ENCODE results near the gene TAF11L5. TPM values are rescaled to one million over a fixed set of nuclear protein-coding genes. Genes with fewer than 3 reads are reported as not detected.
"Not testable (repeated sequence)": the region's sequence is repeated elsewhere in the genome, so short reads cannot be mapped to it uniquely, and the experiment has no call there.

The TAF11L5 gene
- total and polyA plus RNA-seq, 2 donors from 2014 or later, result not detected

DNA sequence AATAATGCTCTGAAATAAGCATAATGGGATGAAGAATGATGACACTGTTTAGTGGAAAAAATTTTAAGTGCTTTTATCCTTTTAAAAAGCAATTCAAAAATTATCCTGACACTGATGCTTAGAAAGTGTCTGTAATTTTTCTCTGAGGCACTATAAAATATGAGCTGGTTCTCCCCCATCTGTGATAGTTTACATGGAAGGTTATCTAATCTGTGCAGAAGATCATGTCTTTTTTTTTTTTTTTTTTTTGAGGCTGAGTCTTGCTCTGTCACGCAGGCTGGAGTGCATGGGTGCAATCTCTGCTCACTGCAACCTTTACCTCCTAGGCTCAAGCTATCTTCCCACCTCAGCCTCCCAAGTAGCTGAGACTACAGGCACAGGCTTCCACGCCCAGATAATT lies 42.2 kb upstream of the TAF11L5 start:
- no peak overlapping the region for H3K9ac ChIP-seq (ENCODE audit: low read length in 3 of 3)
- TF ChIP-seq, protein P1, sequence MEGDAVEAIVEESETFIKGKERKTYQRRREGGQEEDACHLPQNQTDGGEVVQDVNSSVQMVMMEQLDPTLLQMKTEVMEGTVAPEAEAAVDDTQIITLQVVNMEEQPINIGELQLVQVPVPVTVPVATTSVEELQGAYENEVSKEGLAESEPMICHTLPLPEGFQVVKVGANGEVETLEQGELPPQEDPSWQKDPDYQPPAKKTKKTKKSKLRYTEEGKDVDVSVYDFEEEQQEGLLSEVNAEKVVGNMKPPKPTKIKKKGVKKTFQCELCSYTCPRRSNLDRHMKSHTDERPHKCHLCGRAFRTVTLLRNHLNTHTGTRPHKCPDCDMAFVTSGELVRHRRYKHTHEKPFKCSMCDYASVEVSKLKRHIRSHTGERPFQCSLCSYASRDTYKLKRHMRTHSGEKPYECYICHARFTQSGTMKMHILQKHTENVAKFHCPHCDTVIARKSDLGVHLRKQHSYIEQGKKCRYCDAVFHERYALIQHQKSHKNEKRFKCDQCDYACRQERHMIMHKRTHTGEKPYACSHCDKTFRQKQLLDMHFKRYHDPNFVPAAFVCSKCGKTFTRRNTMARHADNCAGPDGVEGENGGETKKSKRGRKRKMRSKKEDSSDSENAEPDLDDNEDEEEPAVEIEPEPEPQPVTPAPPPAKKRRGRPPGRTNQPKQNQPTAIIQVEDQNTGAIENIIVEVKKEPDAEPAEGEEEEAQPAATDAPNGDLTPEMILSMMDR (IDR thresholded peaks at IDR 0.05; ENCODE audit: borderline replicate concordance, extremely low read depth, insufficient read depth), result no peak
- H3K36me3 ChIP-seq (ENCODE audit: control insufficient read depth in 2 of 3, insufficient read depth in 3 of 3, low read length in 3 of 3), result no peaks in the 10 kb centered on the region
- FAIRE-seq (no peak), DNase-seq (no peak)
- H3K27me3 ChIP-seq (ENCODE audit: control insufficient read depth, insufficient read depth, low read length), result no peaks in the 10 kb centered on the region
- no peaks in the 10 kb centered on the region for H3K9me3 ChIP-seq (ENCODE audit: control insufficient read depth in 2 of 3, insufficient read depth in 1 of 3, low read length in 3 of 3)
- H3K4me3 ChIP-seq (ENCODE audit: low read length in 3 of 3), result no peak overlapping the region
- intact Hi-C loops (cut with DNase I), result no loop called here
- no peak overlapping the region for H3K27ac ChIP-seq (ENCODE audit: low read depth in 2 of 2, low read length in 2 of 2)
- H3K4me1 ChIP-seq (ENCODE audit: control insufficient read depth in 2 of 3, insufficient read depth in 2 of 3, low read depth in 1 of 3, low read length in 3 of 3), result no peaks in the 10 kb centered on the region

DNA sequence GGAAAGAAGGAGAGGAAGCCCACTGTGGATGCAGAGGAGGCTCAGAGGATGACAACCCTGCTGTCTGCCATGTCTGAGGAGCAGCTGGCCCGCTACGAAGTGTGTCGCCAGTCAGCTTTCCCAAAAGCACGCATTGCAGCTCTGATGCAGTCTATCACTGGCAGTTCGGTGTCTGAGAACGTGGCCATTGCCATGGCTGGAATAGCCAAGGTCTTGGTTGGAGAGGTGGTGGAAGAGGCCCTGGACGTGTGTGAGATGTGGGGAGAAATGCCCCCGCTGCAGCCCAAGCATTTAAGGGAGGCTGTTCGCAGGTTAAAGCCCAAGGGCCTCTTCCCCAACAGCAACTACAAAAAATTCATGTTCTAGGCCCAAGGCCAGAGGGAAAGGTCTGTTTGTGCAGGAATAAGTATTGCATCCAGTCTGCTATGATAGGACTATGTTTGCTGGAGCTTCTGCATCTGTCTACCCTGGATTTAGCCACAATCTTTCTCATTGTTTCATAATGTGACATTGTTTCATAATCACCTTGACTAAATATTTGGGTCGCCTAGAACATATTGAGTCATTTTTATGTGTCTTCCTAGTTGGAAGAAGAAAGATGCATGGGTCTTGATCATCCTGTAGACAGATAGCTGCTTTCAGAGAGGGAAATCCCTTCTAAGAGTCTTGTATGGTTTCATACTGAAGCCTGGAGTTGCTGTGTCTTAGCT lies 38.4 kb upstream of the TAF11L5 start:
- H3K36me3 ChIP-seq (ENCODE audit: control insufficient read depth in 2 of 3, insufficient read depth in 3 of 3, low read length in 3 of 3); DNase-seq; H3K4me1 ChIP-seq (ENCODE audit: control insufficient read depth in 2 of 3, insufficient read depth in 2 of 3, low read depth in 1 of 3, low read length in 3 of 3); H3K9me3 ChIP-seq (ENCODE audit: control insufficient read depth in 2 of 3, insufficient read depth in 1 of 3, low read length in 3 of 3); H3K9ac ChIP-seq (ENCODE audit: low read length in 3 of 3); H3K4me3 ChIP-seq (ENCODE audit: low read length in 3 of 3); intact Hi-C loops (cut with DNase I); FAIRE-seq; H3K27me3 ChIP-seq (ENCODE audit: control insufficient read depth, insufficient read depth, low read length); H3K27ac ChIP-seq (ENCODE audit: low read depth in 2 of 2, low read length in 2 of 2): not testable (repeated sequence)

DNA sequence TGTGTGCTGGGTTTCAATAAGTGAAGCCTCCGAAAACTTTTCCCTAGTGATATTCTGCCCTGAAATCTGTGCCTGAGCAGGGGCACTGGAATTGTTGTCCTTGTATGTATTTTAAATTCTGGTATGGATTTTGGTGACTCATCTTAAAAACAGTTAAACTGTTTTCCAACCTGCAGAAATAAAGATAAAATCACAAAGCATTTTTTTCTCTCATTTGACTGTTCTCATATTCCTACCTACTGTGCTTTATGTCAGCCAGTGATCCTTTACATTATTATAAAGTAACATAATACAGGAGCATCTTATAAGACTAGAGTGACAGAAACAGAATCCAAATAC lies 37.9 kb upstream of the TAF11L5 start:
- no peak for DNase-seq
- TF ChIP-seq, protein P1 (IDR thresholded peaks at IDR 0.05; ENCODE audit: borderline replicate concordance, extremely low read depth, insufficient read depth), result no peak
- no peak for FAIRE-seq
- H3K4me1 ChIP-seq (ENCODE audit: control insufficient read depth in 2 of 3, insufficient read depth in 2 of 3, low read depth in 1 of 3, low read length in 3 of 3), result no peaks in the 10 kb centered on the region
- intact Hi-C loops (cut with DNase I), result no loop called here
- no peaks in the 10 kb centered on the region for H3K27me3 ChIP-seq (ENCODE audit: control insufficient read depth, insufficient read depth, low read length)
- no peaks in the 10 kb centered on the region for H3K36me3 ChIP-seq (ENCODE audit: control insufficient read depth in 2 of 3, insufficient read depth in 3 of 3, low read length in 3 of 3)
- no peak overlapping the region for H3K9ac ChIP-seq (ENCODE audit: low read length in 3 of 3)
- no peak overlapping the region for H3K27ac ChIP-seq (ENCODE audit: low read depth in 2 of 2, low read length in 2 of 2)
- no peaks in the 10 kb centered on the region for H3K9me3 ChIP-seq (ENCODE audit: control insufficient read depth in 2 of 3, insufficient read depth in 1 of 3, low read length in 3 of 3)
- H3K4me3 ChIP-seq (ENCODE audit: low read length in 3 of 3), result no peak overlapping the region

- H3K36me3 ChIP-seq (ENCODE audit: control insufficient read depth in 2 of 3, insufficient read depth in 3 of 3, low read length in 3 of 3); FAIRE-seq; H3K27me3 ChIP-seq (ENCODE audit: control insufficient read depth, insufficient read depth, low read length); H3K4me1 ChIP-seq (ENCODE audit: control insufficient read depth in 2 of 3, insufficient read depth in 2 of 3, low read depth in 1 of 3, low read length in 3 of 3); DNase-seq; intact Hi-C loops (cut with DNase I); H3K9me3 ChIP-seq (ENCODE audit: control insufficient read depth in 2 of 3, insufficient read depth in 1 of 3, low read length in 3 of 3); H3K4me3 ChIP-seq (ENCODE audit: low read length in 3 of 3); H3K27ac ChIP-seq (ENCODE audit: low read depth in 2 of 2, low read length in 2 of 2); H3K9ac ChIP-seq (ENCODE audit: low read length in 3 of 3): not testable (repeated sequence)
Measured at GRCh38 chr5:17491257-17491656, 33.8 kb upstream of the TAF11L5 start.
